GM12875 (cell line): ENCODE data around the gene ELP4.

ENCODE experiments used
- H3K4me3 ChIP-seq: one replicate; pipeline ENCODE4 v1.5.1; 2011; ENCODE audit warnings: low read depth, low read length, control low read depth
- CTCF ChIP-seq: IDR thresholded peaks from 2 replicates; pipeline ENCODE4 v1.5.1; 2011; ENCODE audit warnings: low read depth, mild to moderate bottlenecking, control low read depth, inconsistent platforms, low read length, moderate library complexity, borderline replicate concordance; ENCODE audit not compliant: insufficient read depth

ELP4 gene

GRCh38 chr11:31509429-31510345 is at the start of gene ELP4, which contains the start of gene IMMP1L:
Gene ELP4 (plus strand): TSS chr11:31509767. CDS start chr11:31509785, 18 bp downstream.
Gene IMMP1L (minus strand): TSS chr11:31509622. CDS start chr11:31463276, 46,346 bp downstream.
- no peak for TF ChIP-seq CTCF
- peak within 1 kb of the TSS; percentile 93 for H3K4me3 ChIP-seq

GRCh38 chr11:31464436-31464835 is 45.1 kb upstream of the ELP4 start:
- TF ChIP-seq CTCF, result no peak
- H3K4me3 ChIP-seq, result no peak overlapping the region

GRCh38 chr11:31474083-31474482 is 35.5 kb upstream of the ELP4 start:
- H3K4me3 ChIP-seq, result no peak overlapping the region
- no peak for TF ChIP-seq CTCF

- no peak for TF ChIP-seq CTCF
- no peak overlapping the region for H3K4me3 ChIP-seq
Measured at GRCh38 chr11:31477528-31478222, 31.9 kb upstream of the ELP4 start.

GRCh38 chr11:31478223-31478590 is 31.4 kb upstream of the ELP4 start:
- TF ChIP-seq CTCF, result no peak
- H3K4me3 ChIP-seq, result no peak overlapping the region

- H3K4me3 ChIP-seq, result no peak overlapping the region
- no peak for TF ChIP-seq CTCF
Measured at GRCh38 chr11:31479066-31479465, 30.5 kb upstream of the ELP4 start.
